GM19099 (cell line): Measurements from ENCODE around the gene TUBA1C.

Experiments used
- POLR2A ChIP-seq: IDR thresholded peaks from 3 replicates; pipeline ENCODE4 v1.6.1; 2011; ENCODE audit warnings: low read depth; ENCODE audit not compliant: insufficient read length; ENCODE audit errors: extremely low read depth

Gene TUBA1C

DNA sequence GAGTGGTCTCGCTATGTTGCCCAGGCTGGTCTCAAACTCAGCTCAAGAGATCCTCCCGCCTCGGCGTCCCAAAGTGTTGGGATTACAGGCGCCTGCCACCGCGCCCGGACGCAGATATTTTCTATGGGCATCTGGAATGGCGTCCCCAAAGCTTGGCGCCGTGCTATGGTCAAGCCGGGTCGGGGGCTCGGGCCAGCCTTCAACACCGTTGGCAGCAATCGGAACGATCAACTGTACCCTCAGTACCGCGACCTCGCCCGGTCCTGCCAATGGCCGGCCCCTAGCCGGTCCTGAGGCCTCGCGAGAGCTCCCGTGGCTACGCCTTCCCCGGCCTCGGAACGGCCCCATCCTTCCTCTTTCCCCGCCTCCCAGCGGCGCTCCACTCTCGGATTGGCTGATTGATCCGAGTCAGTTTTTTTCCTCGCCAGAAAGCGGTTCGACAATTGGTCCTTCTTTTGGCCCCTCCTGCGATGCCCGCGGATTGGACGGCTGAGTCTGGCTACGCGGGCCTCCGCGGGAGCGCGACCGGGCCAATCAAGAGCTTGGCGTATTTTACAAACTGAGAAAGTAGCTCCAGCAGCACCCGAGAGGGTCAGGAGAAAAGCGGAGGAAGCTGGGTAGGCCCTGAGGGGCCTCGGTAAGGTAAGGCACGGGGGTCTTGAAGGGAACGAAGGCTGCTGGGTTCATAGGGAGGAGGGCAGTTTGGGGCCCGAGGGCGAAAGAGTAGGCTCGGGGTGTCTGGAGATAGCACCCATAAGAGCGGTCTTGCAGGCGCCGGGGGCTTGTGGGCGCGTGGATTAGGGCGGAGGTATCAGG lies 58.0 kb downstream of the TUBA1C start, which contains the start of gene TROAP:
TROAP (plus strand) TSS at position 548 of the 816 bp plus-strand sequence. CDS start 354 bp downstream, outside the sequence.
- TF ChIP-seq POLR2A, result peak; percentile 83

DNA sequence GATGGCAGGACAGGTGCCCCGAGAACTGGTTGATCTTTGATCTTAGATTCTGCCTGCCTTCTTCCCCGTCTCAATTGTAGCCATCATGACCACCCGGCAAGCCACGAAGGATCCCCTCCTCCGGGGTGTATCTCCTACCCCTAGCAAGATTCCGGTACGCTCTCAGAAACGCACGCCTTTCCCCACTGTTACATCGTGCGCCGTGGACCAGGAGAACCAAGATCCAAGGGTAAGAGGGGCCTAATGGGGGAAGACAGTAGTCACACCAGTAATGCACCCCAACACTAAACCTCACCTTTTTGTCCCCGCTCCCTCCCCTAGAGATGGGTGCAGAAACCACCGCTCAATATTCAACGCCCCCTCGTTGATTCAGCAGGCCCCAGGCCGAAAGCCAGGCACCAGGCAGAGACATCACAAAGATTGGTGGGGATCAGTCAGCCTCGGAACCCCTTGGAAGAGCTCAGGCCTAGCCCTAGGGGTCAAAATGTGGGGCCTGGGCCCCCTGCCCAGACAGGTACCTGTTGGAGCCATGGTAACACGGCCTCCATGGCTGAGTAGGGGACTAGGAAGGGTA lies 58.7 kb downstream of the TUBA1C start:
- no peak for TF ChIP-seq POLR2A
